ENCODE measurements around the gene FASN.

GRCh38 chr17:82041144-82041814, 56.8 kb downstream of the FASN start:
- TF ChIP-seq, protein P1, sequence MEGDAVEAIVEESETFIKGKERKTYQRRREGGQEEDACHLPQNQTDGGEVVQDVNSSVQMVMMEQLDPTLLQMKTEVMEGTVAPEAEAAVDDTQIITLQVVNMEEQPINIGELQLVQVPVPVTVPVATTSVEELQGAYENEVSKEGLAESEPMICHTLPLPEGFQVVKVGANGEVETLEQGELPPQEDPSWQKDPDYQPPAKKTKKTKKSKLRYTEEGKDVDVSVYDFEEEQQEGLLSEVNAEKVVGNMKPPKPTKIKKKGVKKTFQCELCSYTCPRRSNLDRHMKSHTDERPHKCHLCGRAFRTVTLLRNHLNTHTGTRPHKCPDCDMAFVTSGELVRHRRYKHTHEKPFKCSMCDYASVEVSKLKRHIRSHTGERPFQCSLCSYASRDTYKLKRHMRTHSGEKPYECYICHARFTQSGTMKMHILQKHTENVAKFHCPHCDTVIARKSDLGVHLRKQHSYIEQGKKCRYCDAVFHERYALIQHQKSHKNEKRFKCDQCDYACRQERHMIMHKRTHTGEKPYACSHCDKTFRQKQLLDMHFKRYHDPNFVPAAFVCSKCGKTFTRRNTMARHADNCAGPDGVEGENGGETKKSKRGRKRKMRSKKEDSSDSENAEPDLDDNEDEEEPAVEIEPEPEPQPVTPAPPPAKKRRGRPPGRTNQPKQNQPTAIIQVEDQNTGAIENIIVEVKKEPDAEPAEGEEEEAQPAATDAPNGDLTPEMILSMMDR (IDR thresholded peaks at IDR 0.05) = no peak
- no peak for TF ChIP-seq ZFX (IDR thresholded peaks at IDR 0.05; ENCODE audit: borderline replicate concordance)
